GM21381 (cell line): ENCODE measurements around the gene CD300LB.
A peak's percentile ranks its signal among the peaks of the same experiment; 100 is the strongest.
"Not testable (repeated sequence)": the region's sequence is repeated elsewhere in the genome, so short reads cannot be mapped to it uniquely, and the experiment has no call there.

ENCODE experiments used
- ATAC-seq: cut with Tn5 transposase; IDR thresholded peaks from one replicate; pipeline ENCODE4 v1.9.1; 2021; ENCODE audit warnings: mild to moderate bottlenecking, moderate library complexity; ENCODE audit not compliant: unreplicated experiment

CD300LB gene

GRCh38 chr17:74526681-74527080 lies 4.6 kb downstream of the CD300LB start:
- no peak for ATAC-seq

GRCh38 chr17:74525781-74526288 lies 5.4 kb downstream of the CD300LB start:
- ATAC-seq, result no peak

GRCh38 chr17:74525465-74525725 lies 5.9 kb downstream of the CD300LB start:
- no peak for ATAC-seq

GRCh38 chr17:74524653-74525464 lies 6.4 kb downstream of the CD300LB start:
- ATAC-seq, result no peak

- ATAC-seq, result no peak
These were observed 8.0 kb downstream of the CD300LB start for GRCh38 chr17:74523308-74523707.

- no peak for ATAC-seq
These were observed 8.7 kb downstream of the CD300LB start for GRCh38 chr17:74522381-74523105.

GRCh38 chr17:74521701-74522201 lies 9.5 kb downstream of the CD300LB start:
- no peak for ATAC-seq

- no peak for ATAC-seq
These were observed 10.3 kb downstream of the CD300LB start for GRCh38 chr17:74520790-74521480.

GRCh38 chr17:74520016-74520434 lies 11.2 kb downstream of the CD300LB start:
- ATAC-seq, result no peak

- not testable (repeated sequence) for ATAC-seq
These were observed 12.8 kb downstream of the CD300LB start for GRCh38 chr17:74518413-74518981.

GRCh38 chr17:74516561-74517328 lies 14.5 kb downstream of the CD300LB start:
- ATAC-seq, result no peak

GRCh38 chr17:74515941-74516340 lies 15.3 kb downstream of the CD300LB start:
- ATAC-seq, result no peak

- no peak for ATAC-seq
These were observed 16.5 kb downstream of the CD300LB start for GRCh38 chr17:74514632-74515334.

- no peak for ATAC-seq
These were observed 17.2 kb downstream of the CD300LB start for GRCh38 chr17:74513987-74514631.

- peak; percentile 59 for ATAC-seq
These were observed 18.6 kb downstream of the CD300LB start for GRCh38 chr17:74512624-74513091.

GRCh38 chr17:74512036-74512435 lies 19.2 kb downstream of the CD300LB start:
- ATAC-seq, result no peak

GRCh38 chr17:74508156-74508555 lies 23.1 kb downstream of the CD300LB start:
- ATAC-seq, result no peak

- not testable (repeated sequence) for ATAC-seq
These were observed 27.3 kb downstream of the CD300LB start for GRCh38 chr17:74503949-74504348.

GRCh38 chr17:74502861-74503260 lies 28.4 kb downstream of the CD300LB start:
- no peak for ATAC-seq
